Stimulated activated CD8-positive, alpha-beta memory T cell treated with anti-CD3 and anti-CD28 coated beads, Interleukin-4, amount 100 ng/mL, for 24 hours (primary cell): ENCODE results near the gene CCDC186.
"Not testable (repeated sequence)": the region's sequence is repeated elsewhere in the genome, so short reads cannot be mapped to it uniquely, and the experiment has no call there.

Experiments
- DNase-seq: peaks from one replicate; pipeline ENCODE4 v3.0.0-alpha.2; 2020; ENCODE audit warnings: low read depth

The CCDC186 gene

GRCh38 chr10:114173603-114173920, 441 bp downstream of the CCDC186 start:
- no peak for DNase-seq

- no peak for DNase-seq
These were observed 1.0 kb downstream of the CCDC186 start for GRCh38 chr10:114172776-114173602.

- no peak for DNase-seq
These were observed 1.8 kb downstream of the CCDC186 start for GRCh38 chr10:114172216-114172615.

DNA sequence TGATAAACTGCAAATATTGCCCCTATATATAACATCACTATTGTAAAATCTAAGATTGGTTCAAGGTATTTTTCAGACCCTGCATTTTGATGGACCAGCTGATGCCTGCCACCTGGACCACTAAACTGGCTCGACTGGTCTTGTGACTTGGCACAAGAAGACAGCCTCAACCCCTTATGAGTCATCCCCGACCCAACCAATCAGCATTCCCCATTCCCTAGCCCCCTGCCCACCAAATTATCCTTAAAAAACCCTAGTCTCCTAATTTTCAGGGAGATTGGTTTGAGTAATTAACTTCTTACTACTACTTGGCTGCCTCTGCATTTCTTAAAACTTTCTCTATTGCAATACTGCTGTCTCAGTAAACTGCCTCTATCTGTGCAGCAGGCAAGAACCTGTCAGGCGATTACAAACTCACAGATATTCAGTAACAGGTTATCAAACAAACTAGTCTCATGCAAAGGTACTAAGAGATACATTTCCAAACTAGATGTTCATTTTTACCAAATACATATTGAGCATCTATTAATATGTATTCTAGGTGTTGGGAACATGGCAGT, 5.5 kb downstream of the CCDC186 start:
- no peak for DNase-seq

DNA sequence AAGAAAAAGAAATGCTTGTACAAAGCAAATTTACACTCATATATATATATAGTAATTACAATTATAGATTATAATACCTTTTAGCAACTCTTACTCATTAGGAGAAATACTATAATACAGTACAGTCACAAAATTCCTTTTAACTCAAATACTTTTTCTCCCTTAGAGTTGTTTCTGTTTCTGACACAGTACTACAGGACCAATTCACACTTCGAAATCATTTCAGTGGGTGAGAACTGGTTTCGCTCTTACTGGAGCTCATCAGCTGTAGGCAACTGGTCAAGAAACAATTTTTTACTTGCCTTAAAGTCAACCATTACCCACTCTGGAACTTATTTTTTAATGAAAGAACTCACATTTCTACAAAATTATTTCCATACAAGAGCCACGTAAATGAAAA, 6.0 kb downstream of the CCDC186 start:
- no peak for DNase-seq

- no peak for DNase-seq
These were observed 7.5 kb downstream of the CCDC186 start for GRCh38 chr10:114166494-114166893.

DNA sequence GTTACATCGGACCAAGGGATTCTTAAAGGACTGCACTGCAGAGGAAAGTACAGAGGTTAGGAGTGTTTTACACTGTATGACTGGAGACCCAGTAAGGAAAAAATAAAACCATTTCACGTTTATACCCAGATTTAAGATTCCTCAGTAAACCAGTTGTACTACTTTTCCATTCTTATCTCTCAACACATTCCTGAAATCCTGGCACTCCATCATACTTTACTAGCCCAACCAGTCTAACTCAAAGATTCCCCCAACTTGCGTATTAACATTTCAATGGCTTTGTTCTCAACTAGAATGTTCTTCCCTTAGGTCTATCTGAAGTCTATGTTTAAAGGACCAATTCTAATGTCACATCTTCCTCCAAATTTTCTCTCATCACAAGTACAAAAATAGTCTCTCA, 8.0 kb downstream of the CCDC186 start:
- no peak for DNase-seq

DNA sequence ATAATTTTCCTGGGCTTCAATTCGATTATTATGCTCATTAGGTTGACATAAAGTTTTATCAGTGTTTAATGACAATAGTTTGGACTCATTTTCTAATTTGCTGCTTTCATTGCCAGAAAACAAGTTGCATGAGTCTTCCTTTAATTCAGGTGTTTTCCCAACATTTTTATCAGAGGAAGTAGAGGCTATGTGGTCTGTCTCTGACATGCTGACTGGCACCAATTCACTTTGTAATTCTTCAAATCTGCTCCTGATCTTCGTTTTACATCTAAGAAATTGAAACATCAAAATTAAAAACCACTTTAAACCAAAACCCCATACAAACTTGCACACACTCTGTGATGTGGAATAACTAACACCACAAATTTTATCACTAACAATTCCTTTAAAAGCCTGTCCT, 10.9 kb downstream of the CCDC186 start:
- DNase-seq, result no peak

GRCh38 chr10:114157912-114158311, 16.1 kb downstream of the CCDC186 start:
- no peak for DNase-seq

DNA sequence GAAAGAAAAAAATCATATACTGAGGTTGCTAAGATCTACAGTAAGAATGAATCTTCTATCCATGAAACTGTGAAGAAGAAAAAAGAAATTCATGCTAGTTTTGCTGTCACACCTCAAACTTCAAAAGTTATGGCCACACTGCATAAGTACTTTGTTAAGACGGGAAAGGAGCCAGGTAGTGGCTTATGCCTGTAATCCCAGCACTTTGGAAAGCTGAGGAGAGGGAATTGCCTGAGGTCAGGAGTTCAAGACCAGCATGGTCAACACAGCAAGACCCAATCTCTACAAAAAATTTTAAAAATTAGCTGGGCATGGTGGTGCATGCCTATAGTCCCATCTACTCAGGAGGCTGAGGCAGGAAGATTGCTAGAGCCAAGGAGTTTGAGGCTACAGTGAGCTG, 22.1 kb downstream of the CCDC186 start:
- no peak for DNase-seq

DNA sequence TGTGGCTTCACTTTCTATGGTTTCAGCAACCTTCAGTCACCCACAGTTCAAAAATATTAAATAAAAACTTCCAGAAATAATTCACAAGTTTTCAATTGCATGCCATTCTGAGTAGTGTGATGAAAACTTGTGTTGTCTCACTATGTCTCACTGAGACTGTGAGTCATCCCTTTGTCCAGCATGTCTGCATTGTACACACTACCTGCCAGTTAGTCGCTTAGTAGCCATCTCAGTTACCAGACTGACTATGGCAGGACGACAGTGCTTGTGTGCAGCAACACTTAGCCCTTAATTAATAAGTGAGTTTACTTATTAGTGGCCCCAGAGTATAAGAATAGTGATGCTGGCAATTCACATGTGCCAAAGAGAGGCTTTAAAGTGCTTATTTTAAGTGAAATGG, 22.5 kb downstream of the CCDC186 start:
- no peak for DNase-seq

DNA sequence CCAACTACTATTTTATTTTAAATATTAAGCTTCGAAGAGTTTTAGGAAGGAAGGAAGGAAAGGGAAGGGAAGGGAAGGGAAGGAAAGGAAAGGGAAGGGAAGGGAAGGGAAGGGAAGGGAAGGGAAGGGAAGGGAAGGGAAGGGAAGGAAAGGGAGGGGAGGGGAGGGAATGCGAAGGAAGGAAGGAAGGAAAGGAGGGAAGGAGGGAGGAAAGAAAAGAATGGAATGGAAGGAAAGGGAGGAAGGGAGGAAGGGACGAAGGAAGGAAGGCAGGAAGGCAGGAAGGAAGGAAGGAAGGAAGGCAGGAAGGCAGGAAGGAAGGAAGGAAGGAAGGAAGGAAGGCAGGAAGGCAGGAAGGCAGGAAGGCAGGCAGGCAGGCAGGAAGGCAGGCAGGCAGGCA, 24.5 kb downstream of the CCDC186 start:
- DNase-seq, result not testable (repeated sequence)

DNA sequence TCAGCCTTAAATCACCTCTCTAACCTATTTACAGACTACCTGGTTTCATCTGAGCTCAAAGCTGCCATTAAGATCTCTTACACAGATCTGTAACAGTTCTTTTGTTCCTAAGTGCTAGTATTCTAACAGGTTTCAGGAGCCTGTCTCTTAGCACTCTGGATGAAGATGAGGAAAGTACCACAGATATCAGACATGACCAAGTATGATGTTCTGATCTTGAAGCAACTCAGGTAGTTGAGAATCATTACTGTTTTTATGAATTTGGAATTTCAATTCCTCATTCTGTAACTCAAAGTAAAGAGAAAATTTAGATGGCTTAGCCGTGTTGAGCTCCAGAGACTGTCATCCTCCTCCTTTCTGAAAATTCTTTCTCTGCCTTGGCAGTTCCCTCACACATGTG, 30.8 kb downstream of the CCDC186 start:
- DNase-seq, result no peak

DNA sequence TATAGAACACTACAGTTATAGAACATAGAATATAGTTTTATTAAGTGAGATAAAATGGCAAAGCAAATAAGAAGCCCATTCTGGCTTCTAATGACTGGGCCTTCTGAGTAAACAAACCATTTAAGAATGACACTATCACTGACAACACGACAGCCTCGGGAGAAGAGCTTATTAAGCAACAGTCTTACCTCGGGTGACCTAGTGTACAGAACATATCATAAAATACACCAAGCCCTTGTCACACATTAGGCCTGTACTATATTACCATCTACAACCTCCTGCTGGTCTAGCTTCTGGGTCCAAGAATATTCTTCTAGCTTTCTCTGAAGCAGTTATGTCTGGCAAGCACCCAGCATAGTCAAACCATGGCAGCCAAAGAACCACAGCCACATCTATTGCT, 32.0 kb downstream of the CCDC186 start:
- no peak for DNase-seq

- not testable (repeated sequence) for DNase-seq
These were observed 33.2 kb downstream of the CCDC186 start for GRCh38 chr10:114140827-114141226.

- DNase-seq, result no peak
These were observed 34.0 kb downstream of the CCDC186 start for GRCh38 chr10:114140036-114140435.

GRCh38 chr10:114138581-114138980, 35.4 kb downstream of the CCDC186 start:
- DNase-seq, result no peak

- no peak for DNase-seq
These were observed 38.5 kb downstream of the CCDC186 start for GRCh38 chr10:114135476-114135875.

GRCh38 chr10:114131094-114131493, 42.9 kb downstream of the CCDC186 start:
- DNase-seq, result no peak

DNA sequence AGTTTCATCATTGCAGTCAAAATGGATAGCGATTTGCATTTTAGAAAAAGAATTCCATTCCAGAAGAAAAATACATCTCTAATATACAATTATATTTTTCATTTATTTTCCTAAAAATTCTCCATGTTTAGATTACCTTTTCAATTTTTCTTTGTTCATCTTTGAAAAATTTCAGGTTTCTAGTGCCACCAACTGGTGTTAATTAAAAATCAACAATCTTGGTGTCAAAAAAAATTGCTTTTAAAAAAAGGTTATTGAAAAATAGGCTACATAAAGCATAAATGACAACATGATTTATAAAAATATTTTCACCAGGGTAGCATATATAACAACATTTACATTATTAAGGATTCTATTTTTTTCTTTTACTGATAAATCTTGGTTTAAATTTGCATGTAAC, 53.0 kb downstream of the CCDC186 start:
- no peak for DNase-seq

GRCh38 chr10:114118514-114118913, 55.5 kb downstream of the CCDC186 start:
- DNase-seq, result no peak

DNA sequence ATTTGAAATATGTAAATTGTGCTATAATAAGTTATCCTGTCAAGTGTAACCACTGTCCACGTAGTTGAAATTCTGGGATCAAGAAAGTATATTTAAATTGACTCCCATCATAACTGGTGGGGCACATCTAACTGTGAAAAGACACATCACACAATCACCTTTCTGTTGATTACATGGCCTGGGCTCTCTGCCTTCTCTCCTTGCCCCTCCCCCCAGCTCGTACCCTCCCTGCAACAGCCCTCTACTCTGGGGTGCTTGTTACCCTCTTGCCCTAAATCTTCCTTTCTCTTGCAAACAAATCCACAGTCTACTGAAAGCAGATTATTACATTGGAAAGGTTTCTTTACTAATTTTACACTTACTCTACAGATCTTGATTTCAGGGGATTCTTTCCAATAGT, 56.3 kb downstream of the CCDC186 start:
- no peak for DNase-seq

DNA sequence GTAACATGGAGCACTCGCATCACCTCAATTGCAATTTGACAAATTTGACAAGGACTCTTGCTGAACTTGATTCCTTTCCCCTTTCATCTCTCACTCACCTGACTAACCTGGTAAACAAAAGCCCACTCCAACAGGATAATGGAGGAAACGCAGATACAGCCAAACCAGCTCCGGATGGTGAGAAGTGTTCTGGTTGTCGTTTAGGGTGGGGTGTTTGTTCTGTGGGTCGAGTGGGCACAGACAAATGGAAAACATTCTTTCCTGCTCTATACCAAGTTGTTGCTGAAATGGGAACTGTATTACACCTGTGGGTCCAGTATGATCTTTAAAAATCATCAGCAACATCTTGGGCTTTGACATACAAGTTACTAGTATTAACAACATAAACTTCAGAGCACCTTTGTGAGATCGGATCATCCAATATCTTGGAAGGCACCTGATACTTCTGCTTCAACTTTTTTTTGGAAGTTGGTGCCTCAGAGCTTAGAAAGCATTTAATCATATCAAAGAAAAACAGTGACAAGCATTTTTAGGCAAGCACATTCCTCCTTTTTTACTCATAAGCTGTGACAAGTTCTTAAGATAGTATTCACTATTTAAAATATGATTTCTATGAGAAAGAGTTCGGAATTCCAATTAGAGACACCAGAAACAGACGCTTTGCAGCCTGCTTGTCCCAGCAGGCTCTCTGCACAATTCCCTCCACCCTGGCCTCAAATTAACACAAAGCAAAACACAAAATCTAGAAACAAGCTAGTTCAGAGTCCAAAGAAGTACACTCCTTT, 58.1 kb downstream of the CCDC186 start:
- DNase-seq, result no peak
